GM06990 (cell line): ENCODE measurements around the gene UCN2.

Experiments
- DNase-seq: peaks from one replicate; pipeline ENCODE4 v3.0.0-alpha.2; 2011; ENCODE audit not compliant: insufficient read length; ENCODE audit errors: extremely low read depth
- H3K27me3 ChIP-seq: replicated peaks from 2 replicates; pipeline ENCODE4 v1.6.0; 2011; ENCODE audit warnings: low read length; ENCODE audit not compliant: control insufficient read depth, insufficient read depth
- H3K36me3 ChIP-seq: 2 replicates; pipeline ENCODE4 v1.5.1; 2011; ENCODE audit warnings: low read length; ENCODE audit not compliant: control insufficient read depth, insufficient read depth
- H3K4me3 ChIP-seq: replicated peaks from 2 replicates; pipeline ENCODE4 v1.5.1; 2011; ENCODE audit warnings: low read depth, mild to moderate bottlenecking, control low read depth, low read length
- CTCF ChIP-seq: IDR thresholded peaks from 2 replicates; pipeline ENCODE4 v1.5.1; 2011; ENCODE audit warnings: low read length, control low read depth, mild to moderate bottlenecking, inconsistent platforms; ENCODE audit not compliant: insufficient read depth, poor library complexity, severe bottlenecking

The UCN2 gene

GRCh38 chr3:48528048-48528447, 35.5 kb downstream of the UCN2 start:
- Histone ChIP-seq H3K4me3 (no peak overlapping the region), H3K27me3 (no peaks in the 10 kb centered on the region), H3K36me3 (0 out of 2 replicates have a peak, but pooled peaks cover 1% of the 10 kb centered on the region)
- no peak for TF ChIP-seq CTCF
- no peak for DNase-seq

GRCh38 chr3:48524970-48525369, 38.6 kb downstream of the UCN2 start:
- H3K4me3 ChIP-seq = no peak overlapping the region
- TF ChIP-seq CTCF = no peak
- 0 out of 2 replicates have a peak, but pooled peaks cover 1% of the 10 kb centered on the region for H3K36me3 ChIP-seq
- no peak for DNase-seq
- no peaks in the 10 kb centered on the region for H3K27me3 ChIP-seq

GRCh38 chr3:48521635-48522034, 41.9 kb downstream of the UCN2 start:
- no peak for TF ChIP-seq CTCF
- Histone ChIP-seq H3K36me3 (peaks cover 1% of the 10 kb centered on the region; the same call in 1 of the 2 replicates), H3K27me3 (no peaks in the 10 kb centered on the region; the same call in none of the 2 replicates), H3K4me3 (no peak overlapping the region)
- DNase-seq = no peak

GRCh38 chr3:48519277-48519643, 44.3 kb downstream of the UCN2 start:
- no peak overlapping the region for H3K4me3 ChIP-seq
- no peaks in the 10 kb centered on the region; the same call in 1 of the 2 replicates for H3K36me3 ChIP-seq
- H3K27me3 ChIP-seq = no peaks in the 10 kb centered on the region; the same call in none of the 2 replicates
- DNase-seq = no peak
- TF ChIP-seq CTCF = no peak

- TF ChIP-seq CTCF = no peak
- H3K4me3 ChIP-seq = no peak overlapping the region
- H3K36me3 ChIP-seq = no peaks in the 10 kb centered on the region; the same call in 1 of the 2 replicates
- H3K27me3 ChIP-seq = no peaks in the 10 kb centered on the region; the same call in none of the 2 replicates
- DNase-seq = no peak
These were observed 44.8 kb downstream of the UCN2 start for GRCh38 chr3:48518638-48519276.
